Measurements from ENCODE around the gene MYB. TPM values are rescaled to one million over a fixed set of nuclear protein-coding genes. Genes with fewer than 3 reads are reported as not detected.

MYB gene
- polyA plus RNA-seq, 1 experiment: 0.10 TPM

- CTCF ChIA-PET: interaction anchor here (1.2 kb wide), 1 partner anchor 33 kb away, joined by 4 read pairs; no protein-coding TSS in a partner anchor
- Histone ChIP-seq H3K9me3 (ENCODE audit: control insufficient read depth, insufficient read depth, low read length) (no peaks in the 10 kb centered on the region), H3K4me3 (ENCODE audit: low read depth, low read length) (no peak overlapping the region), H3K27ac (ENCODE audit: low read depth, low read length) (no peak overlapping the region), H3K27me3 (ENCODE audit: control insufficient read depth, insufficient read depth, low read length) (peaks cover 4% of the 10 kb centered on the region)
- no peak for TF ChIP-seq CTCF (IDR thresholded peaks at IDR 0.05; ENCODE audit: low read depth, low read length)
- POLR2A ChIA-PET: no interaction called here
- no peak for DNase-seq (ENCODE audit: low read depth, low spot score)
Measured at GRCh38 chr6:135235716-135236115, 54.6 kb downstream of the MYB start.

- Histone ChIP-seq H3K4me3 (ENCODE audit: low read depth, low read length) (no peak overlapping the region), H3K27me3 (ENCODE audit: control insufficient read depth, insufficient read depth, low read length) (peaks cover 4% of the 10 kb centered on the region), H3K27ac (ENCODE audit: low read depth, low read length) (no peak overlapping the region), H3K9me3 (ENCODE audit: control insufficient read depth, insufficient read depth, low read length) (no peaks in the 10 kb centered on the region)
- CTCF ChIA-PET: no interaction called here
- no peak for TF ChIP-seq CTCF (IDR thresholded peaks at IDR 0.05; ENCODE audit: low read depth, low read length)
- POLR2A ChIA-PET: no interaction called here
- DNase-seq (ENCODE audit: low read depth, low spot score): no peak
Measured at GRCh38 chr6:135236319-135236718, 55.2 kb downstream of the MYB start.

- Histone ChIP-seq H3K4me3 (ENCODE audit: low read depth, low read length) (no peak overlapping the region), H3K27ac (ENCODE audit: low read depth, low read length) (no peak overlapping the region), H3K9me3 (ENCODE audit: control insufficient read depth, insufficient read depth, low read length) (no peaks in the 10 kb centered on the region), H3K27me3 (ENCODE audit: control insufficient read depth, insufficient read depth, low read length) (peaks cover 4% of the 10 kb centered on the region)
- no peak for TF ChIP-seq CTCF (IDR thresholded peaks at IDR 0.05; ENCODE audit: low read depth, low read length)
- ChIA-PET POLR2A (no interaction called here), CTCF (no interaction called here)
- no peak for DNase-seq (ENCODE audit: low read depth, low spot score)
Measured at GRCh38 chr6:135236732-135237131, 55.6 kb downstream of the MYB start.

- no peak for DNase-seq (ENCODE audit: low read depth, low spot score)
- no peak for TF ChIP-seq CTCF (IDR thresholded peaks at IDR 0.05; ENCODE audit: low read depth, low read length)
- H3K27ac ChIP-seq (ENCODE audit: low read depth, low read length): no peak overlapping the region
- POLR2A ChIA-PET: no interaction called here
- CTCF ChIA-PET: no interaction called here
- no peaks in the 10 kb centered on the region for H3K9me3 ChIP-seq (ENCODE audit: control insufficient read depth, insufficient read depth, low read length)
- peaks cover 4% of the 10 kb centered on the region for H3K27me3 ChIP-seq (ENCODE audit: control insufficient read depth, insufficient read depth, low read length)
- H3K4me3 ChIP-seq (ENCODE audit: low read depth, low read length): no peak overlapping the region
Measured at GRCh38 chr6:135240711-135241110, 59.6 kb downstream of the MYB start.

GRCh38 chr6:135243871-135244796, 63.0 kb downstream of the MYB start:
- TF ChIP-seq CTCF (IDR thresholded peaks at IDR 0.05; ENCODE audit: low read depth, low read length): no peak
- CTCF ChIA-PET: no interaction called here
- DNase-seq (ENCODE audit: low read depth, low spot score): no peak
- H3K27me3 ChIP-seq (ENCODE audit: control insufficient read depth, insufficient read depth, low read length): no peaks in the 10 kb centered on the region
- H3K4me3 ChIP-seq (ENCODE audit: low read depth, low read length): no peak overlapping the region
- POLR2A ChIA-PET: no interaction called here
- H3K27ac ChIP-seq (ENCODE audit: low read depth, low read length): no peak overlapping the region
- H3K9me3 ChIP-seq (ENCODE audit: control insufficient read depth, insufficient read depth, low read length): no peaks in the 10 kb centered on the region

All from AG04450 (cell line).